ENCODE data around the gene RAB6A.
"Not testable (repeated sequence)": the region's sequence is repeated elsewhere in the genome, so short reads cannot be mapped to it uniquely, and the experiment has no call there.

The RAB6A gene

GRCh38 chr11:73732936-73733335 is 27.9 kb downstream of the RAB6A start:
- H3K27ac ChIP-seq; DNase-seq (ENCODE audit: low read depth, low spot score): not testable (repeated sequence)

- no peak overlapping the region for H3K27ac ChIP-seq
- DNase-seq (ENCODE audit: low read depth, low spot score) = no peak
Observed at GRCh38 chr11:73729594-73730206, 31.2 kb downstream of the RAB6A start.

DNA sequence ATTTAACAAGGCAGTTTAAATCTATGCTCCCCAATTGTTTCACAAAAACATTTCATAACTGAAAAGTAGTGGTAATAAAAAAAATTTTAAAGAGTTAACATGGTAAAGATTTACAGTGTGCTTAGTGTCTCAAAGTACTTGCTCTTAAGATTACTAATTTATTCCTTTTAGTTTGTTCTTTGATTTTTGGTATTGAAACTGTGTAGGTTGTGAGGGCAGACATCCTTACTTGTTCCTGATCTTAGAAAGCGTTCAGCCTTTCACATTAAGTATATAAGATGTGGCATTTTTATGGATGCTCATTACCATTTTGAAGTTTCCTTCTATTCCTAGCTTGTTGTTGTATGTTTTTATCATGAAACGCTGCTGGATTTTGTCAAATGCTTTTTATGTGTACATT is 32.9 kb downstream of the RAB6A start:
- no peak for DNase-seq (ENCODE audit: low read depth, low spot score)
- no peak overlapping the region for H3K27ac ChIP-seq

DNA sequence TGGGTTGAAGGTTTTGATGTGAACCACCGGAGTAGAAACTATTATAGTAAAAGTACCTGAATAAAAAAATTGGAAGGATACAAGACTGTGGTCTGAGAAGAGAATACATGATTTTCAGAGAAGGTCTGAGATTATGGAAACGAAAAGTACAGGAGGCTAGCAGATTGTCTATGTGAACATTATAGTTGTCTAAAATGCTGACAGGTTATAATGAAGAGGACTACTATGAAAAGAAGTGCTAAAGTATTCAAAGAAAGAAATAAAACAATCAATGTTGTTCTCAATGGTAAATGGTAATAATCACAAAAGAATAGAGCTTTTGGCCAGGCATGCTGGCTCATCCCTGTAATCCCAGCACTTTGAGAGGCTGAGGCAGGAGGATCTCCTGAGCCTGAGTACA is 34.0 kb downstream of the RAB6A start:
- no peak for DNase-seq (ENCODE audit: low read depth, low spot score)
- H3K27ac ChIP-seq = no peak overlapping the region

- no peak overlapping the region for H3K27ac ChIP-seq
- DNase-seq (ENCODE audit: low read depth, low spot score) = no peak
Observed at GRCh38 chr11:73717136-73717535, 43.7 kb downstream of the RAB6A start.

DNA sequence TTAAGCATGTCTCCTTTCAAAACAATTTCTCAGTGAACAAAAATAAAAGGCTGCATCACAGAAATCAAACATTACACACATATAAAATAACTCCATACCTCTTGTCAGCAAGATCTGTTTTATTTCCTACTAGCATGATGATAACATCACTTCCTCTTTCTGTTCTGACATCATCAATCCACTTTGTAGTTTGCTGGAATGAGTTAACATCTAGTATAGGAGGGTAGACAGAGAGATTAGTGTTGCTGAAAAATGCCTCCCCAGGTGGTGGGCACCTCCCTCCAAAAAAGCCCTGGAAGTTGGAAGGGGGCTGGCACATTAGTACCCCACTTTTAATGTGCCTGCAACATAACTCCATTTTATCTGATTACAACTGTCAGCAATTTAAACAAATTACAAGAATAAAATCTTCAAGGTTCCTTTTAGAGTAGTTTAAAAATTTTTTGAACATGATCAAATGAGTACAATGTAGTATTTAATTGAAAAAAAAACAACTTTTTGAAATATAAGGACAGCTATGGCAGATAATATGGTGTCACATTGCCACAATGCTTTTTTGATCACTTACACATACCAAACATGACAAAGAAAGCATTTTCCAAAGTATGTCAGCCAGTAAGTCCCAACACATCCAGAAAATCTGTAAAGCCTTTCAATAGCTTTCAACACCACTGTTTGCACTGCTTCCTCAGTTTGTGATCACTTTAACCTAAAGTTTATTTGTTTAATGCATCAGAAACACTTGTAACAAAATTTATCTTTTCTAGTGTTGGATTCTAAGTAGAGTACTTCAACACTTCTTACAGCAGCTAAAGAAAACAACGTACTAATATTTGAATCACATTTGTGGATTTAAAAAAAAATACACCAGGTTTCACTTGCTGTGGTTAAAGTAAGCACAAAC is 44.5 kb downstream of the RAB6A start:
- H3K27ac ChIP-seq = no peak overlapping the region
- no peak for DNase-seq (ENCODE audit: low read depth, low spot score)

- no peak for DNase-seq (ENCODE audit: low read depth, low spot score)
- no peak overlapping the region for H3K27ac ChIP-seq
Observed at GRCh38 chr11:73715541-73715940, 45.3 kb downstream of the RAB6A start.

- no peak for DNase-seq (ENCODE audit: low read depth, low spot score)
- H3K27ac ChIP-seq = no peak overlapping the region
Observed at GRCh38 chr11:73710964-73711363, 49.9 kb downstream of the RAB6A start.

GRCh38 chr11:73705053-73705452 is 55.8 kb downstream of the RAB6A start:
- no peak overlapping the region for H3K27ac ChIP-seq
- DNase-seq (ENCODE audit: low read depth, low spot score) = no peak

GRCh38 chr11:73693899-73694525 is 66.9 kb downstream of the RAB6A start:
- no peak for DNase-seq (ENCODE audit: low read depth, low spot score)
- H3K27ac ChIP-seq = no peak overlapping the region

GRCh38 chr11:73680687-73681086 is 80.2 kb downstream of the RAB6A start:
- H3K27ac ChIP-seq = no peak overlapping the region
- DNase-seq (ENCODE audit: low read depth, low spot score) = no peak

GRCh38 chr11:73676552-73676951 is 84.3 kb downstream of the RAB6A start:
- not testable (repeated sequence) for H3K27ac ChIP-seq; DNase-seq (ENCODE audit: low read depth, low spot score)

DNA sequence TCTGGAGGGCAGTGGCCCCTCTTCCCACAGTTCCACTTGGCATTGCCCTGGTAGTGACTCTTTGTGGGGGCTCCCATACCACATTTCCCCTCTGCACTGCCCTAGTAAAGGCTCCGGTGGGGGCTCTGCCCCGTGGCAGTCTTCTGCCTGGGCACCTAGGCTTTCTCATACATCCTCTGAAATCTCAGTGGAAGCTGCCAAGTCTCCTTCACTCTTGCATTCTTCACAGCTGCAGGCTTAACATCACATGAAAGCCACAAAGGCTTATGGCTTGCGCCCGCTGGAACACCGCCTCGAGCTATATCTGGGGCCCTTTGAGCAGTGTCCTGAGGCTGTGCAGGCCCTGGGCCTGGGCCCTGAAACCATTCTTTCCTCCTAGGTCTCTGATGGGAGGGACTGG is 89.2 kb downstream of the RAB6A start:
- no peak overlapping the region for H3K27ac ChIP-seq
- no peak for DNase-seq (ENCODE audit: low read depth, low spot score)

DNA sequence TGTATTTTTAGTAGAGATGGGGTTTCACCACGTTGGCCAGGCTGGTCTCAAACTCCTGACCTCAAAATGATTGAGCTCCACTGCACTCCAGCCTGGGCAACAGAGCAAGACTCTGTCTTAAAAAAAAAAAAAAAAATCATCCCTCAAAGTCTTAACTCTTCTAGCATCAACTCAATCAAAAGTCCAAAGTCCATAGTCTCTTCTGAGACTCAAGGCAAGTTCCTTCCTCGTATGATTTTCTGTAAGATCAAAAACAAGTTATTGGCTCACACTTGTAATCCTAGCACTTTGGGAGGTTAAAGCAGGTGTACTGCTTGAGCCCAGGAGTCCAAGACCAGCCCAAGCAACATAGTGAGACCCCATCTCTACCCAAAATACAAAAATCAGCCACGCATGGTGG is 90.1 kb downstream of the RAB6A start:
- DNase-seq (ENCODE audit: low read depth, low spot score) = no peak
- no peak overlapping the region for H3K27ac ChIP-seq

- H3K27ac ChIP-seq = no peak overlapping the region
- no peak for DNase-seq (ENCODE audit: low read depth, low spot score)
Observed at GRCh38 chr11:73667891-73668290, 93.0 kb downstream of the RAB6A start.

GRCh38 chr11:73664877-73665276 is 96.0 kb downstream of the RAB6A start:
- DNase-seq (ENCODE audit: low read depth, low spot score) = no peak

GRCh38 chr11:73663604-73664495 is 97.0 kb downstream of the RAB6A start:
- no peak overlapping the region for H3K27ac ChIP-seq
- no peak for DNase-seq (ENCODE audit: low read depth, low spot score)

More at GRCh38 chr11:73664877-73665276, 96.0 kb downstream of the RAB6A start:
- H3K27ac ChIP-seq = no peak overlapping the region

DNA sequence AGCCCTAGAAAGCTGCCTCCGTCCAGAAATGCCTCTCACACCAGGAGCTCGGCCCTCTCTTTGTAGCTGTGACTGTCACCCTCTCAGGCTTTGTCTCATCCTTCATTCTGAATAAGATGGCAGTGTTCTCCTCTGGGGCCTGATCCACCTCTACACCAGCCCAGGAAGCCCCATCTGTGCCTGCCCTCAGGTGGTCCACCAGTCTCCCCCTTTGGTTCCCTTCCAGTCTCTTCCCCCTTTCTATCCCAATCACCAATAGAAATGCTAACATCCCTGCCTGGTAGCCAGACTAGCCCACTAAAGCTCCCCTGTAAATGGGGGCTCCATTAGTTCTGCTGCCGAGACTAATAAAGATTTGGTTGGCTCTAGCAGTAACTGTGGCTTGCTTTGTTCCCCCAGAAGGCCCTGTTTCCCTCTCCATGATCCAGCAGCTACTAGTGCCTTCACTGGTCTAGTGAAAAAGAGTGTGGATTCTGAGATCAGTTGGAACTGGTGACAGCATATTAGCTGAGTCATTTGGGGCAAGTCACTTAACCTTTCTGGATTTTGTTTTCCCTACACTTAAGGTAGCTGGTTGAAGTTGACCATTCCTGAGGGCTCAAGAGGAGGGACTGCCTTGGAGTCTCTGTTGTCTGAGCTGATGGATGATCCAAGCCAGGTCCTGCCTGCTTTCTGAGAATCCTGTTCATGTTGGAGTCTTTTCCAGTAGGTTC is 98.3 kb downstream of the RAB6A start:
- DNase-seq (ENCODE audit: low read depth, low spot score) = no peak
- no peak overlapping the region for H3K27ac ChIP-seq

GRCh38 chr11:73661035-73661628 is 99.7 kb downstream of the RAB6A start:
- H3K27ac ChIP-seq = no peak overlapping the region
- no peak for DNase-seq (ENCODE audit: low read depth, low spot score)

Measured in epithelial cell of prostate (primary cell).